ENCODE measurements around the gene LPAR1.

LPAR1 gene, protein sequence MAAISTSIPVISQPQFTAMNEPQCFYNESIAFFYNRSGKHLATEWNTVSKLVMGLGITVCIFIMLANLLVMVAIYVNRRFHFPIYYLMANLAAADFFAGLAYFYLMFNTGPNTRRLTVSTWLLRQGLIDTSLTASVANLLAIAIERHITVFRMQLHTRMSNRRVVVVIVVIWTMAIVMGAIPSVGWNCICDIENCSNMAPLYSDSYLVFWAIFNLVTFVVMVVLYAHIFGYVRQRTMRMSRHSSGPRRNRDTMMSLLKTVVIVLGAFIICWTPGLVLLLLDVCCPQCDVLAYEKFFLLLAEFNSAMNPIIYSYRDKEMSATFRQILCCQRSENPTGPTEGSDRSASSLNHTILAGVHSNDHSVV

DNA sequence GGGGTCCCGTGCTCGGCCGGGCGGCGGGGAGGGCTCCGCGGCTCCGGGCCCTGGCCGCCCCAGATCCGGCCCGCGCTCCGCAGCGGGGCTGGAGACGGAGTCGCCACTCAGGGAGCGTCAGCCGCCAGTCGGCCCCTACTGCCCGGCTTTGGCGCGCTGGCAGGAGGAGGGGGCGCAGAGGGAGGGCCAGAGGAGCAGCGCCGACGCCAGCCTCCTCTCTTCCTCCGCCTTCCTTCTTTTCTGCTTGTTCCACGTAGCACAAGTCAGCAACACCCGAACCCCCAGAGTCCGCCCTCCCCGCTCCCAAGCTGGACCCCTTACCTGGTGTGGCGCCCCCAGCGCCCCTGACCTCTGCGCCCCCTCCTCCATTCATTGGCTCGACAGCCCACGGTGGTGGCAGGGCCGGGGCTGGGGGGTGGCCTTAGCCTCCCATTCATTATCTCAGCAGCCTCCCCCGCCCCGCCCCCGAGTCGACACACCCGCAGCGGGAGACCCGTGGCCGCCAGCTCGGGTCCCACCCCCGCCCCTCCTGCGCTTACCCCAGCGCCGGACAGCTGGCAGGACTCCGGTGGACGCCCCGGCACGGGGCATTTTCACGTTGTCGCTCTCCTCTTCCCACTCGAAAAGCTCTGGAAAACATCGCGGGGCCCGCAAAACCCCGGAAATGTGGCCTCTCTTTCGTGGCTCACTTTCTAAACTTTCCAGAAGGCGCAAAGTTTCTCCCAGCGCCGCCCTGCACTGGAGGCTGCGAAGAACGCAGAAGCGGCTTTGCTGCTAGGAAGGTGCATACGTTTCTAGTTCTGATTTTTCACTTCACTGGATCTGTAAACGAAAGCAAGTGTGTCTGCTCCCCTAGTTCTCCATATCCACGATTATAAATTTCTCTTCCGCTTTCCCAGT, at the start of gene LPAR1:
Gene LPAR1, minus strand, starts transcription at position 140 of the 900 bp plus-strand sequence. CDS start 66,353 bp downstream, outside the sequence.
- in situ Hi-C loops (cut with HindIII; ENCODE audit: low sequenced_read_pairs) = no loop called here
- H3K4me3 ChIP-seq (ENCODE audit: low read depth, low read length) = peak within 1 kb of the TSS; percentile 88
- DNase-seq (ENCODE audit: low read depth) = no peak
- TF ChIP-seq, protein P1, sequence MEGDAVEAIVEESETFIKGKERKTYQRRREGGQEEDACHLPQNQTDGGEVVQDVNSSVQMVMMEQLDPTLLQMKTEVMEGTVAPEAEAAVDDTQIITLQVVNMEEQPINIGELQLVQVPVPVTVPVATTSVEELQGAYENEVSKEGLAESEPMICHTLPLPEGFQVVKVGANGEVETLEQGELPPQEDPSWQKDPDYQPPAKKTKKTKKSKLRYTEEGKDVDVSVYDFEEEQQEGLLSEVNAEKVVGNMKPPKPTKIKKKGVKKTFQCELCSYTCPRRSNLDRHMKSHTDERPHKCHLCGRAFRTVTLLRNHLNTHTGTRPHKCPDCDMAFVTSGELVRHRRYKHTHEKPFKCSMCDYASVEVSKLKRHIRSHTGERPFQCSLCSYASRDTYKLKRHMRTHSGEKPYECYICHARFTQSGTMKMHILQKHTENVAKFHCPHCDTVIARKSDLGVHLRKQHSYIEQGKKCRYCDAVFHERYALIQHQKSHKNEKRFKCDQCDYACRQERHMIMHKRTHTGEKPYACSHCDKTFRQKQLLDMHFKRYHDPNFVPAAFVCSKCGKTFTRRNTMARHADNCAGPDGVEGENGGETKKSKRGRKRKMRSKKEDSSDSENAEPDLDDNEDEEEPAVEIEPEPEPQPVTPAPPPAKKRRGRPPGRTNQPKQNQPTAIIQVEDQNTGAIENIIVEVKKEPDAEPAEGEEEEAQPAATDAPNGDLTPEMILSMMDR (IDR thresholded peaks at IDR 0.05; ENCODE audit: low read depth, low read length, missing control alignments) = no peak

DNA sequence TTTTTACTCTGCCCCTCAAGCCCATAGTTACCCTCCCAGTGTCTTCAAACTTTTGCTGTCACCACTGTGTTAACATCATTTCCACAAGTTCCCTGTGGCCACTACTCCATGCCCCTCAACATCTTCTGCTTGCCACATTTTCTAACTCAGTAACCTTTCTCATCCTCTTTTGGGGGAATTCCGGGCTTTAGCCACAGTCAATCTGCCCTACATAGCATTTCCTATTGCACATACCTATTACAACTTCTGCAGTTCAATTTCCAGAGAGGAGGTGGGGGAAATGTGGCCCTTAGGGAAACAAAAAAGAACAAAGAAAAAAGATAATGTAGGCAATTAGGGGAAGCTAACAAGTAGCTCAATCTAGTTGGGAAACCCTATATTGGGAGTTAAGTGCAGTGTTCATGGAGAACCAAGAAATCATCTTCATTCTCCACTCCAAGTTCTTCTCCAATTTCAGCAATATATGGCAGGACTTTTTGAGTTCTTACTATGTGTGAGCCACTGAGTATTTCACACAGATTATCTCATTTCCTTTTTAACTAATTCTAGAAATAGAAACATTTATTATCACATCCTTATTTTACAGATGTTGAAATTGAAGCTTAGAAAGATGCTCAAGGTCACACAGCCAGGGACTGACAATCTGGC, 40.2 kb upstream of the LPAR1 start:
- in situ Hi-C loops (cut with HindIII; ENCODE audit: low sequenced_read_pairs) = no loop called here
- H3K4me3 ChIP-seq (ENCODE audit: low read depth, low read length) = no peak overlapping the region
- TF ChIP-seq, protein P1 (IDR thresholded peaks at IDR 0.05; ENCODE audit: low read depth, low read length, missing control alignments) = no peak
- DNase-seq (ENCODE audit: low read depth) = no peak

DNA sequence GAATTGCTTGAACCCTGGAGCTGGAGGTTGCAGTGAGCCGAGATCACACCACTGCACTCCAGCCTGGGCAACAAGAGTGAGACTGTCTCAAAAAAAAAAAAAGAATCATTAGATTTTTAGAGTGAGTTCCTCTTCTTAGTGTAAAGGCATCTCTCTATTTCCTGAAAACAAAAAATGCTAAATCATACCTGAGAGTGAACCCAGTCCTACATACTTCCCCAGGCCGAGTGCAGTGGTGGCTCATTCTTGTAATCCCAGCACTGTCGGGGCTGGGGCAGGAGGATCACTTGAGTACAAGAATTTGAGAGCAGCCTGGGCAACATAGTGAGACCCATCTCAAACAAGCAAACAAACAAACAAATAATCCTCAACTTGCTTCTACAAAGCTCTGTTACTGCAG, 38.2 kb upstream of the LPAR1 start:
- in situ Hi-C loops (cut with HindIII; ENCODE audit: low sequenced_read_pairs) = no loop called here

DNA sequence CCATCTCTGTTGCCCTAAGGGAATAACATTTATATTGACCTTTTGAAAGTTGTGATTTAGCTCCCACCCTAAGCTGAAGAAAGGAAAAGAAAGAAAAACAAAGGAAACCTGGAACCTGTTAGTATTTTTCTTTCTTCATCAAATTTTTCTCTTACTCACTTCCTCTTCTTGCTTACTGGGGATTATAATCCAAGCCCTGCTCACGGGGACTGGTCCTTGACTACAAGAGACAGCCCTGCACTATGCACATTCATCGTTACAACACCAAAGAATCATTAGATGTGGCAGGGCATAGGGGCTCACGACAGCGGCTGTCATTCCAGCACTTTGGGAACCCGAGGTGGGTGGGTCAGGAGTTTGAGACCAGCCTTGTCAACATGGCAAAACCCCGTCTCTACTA, 37.8 kb upstream of the LPAR1 start:
- in situ Hi-C loops (cut with HindIII; ENCODE audit: low sequenced_read_pairs) = no loop called here
- no peak overlapping the region for H3K4me3 ChIP-seq (ENCODE audit: low read depth, low read length)
- TF ChIP-seq, protein P1 (IDR thresholded peaks at IDR 0.05; ENCODE audit: low read depth, low read length, missing control alignments) = no peak
- DNase-seq (ENCODE audit: low read depth) = no peak

More for the DNA sequence above, 38.2 kb upstream of the LPAR1 start:
- TF ChIP-seq, protein P1 (IDR thresholded peaks at IDR 0.05; ENCODE audit: low read depth, low read length, missing control alignments) = no peak
- no peak for DNase-seq (ENCODE audit: low read depth)
- H3K4me3 ChIP-seq (ENCODE audit: low read depth, low read length) = no peak overlapping the region

DNA sequence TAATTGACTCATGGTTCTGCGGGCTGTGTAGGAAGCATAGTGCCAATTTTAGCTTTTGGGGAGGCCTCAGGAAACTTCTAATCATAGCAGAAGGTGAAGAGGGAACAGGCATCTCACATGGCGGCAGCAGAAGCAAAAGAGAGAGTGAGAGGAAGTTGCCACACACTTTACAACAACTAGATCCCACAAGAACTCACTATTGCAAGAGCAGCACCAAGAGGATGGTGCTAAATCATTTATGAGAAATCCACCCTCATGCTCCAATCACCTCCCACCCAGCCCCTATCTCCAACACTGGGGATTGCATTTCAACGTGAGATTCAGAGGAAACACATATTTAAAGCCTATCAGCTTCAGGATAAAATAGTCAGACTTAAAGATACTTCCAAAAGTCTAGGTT, 36.1 kb upstream of the LPAR1 start:
- in situ Hi-C loops (cut with HindIII; ENCODE audit: low sequenced_read_pairs) = no loop called here
- H3K4me3 ChIP-seq (ENCODE audit: low read depth, low read length) = no peak overlapping the region
- DNase-seq (ENCODE audit: low read depth) = no peak
- TF ChIP-seq, protein P1 (IDR thresholded peaks at IDR 0.05; ENCODE audit: low read depth, low read length, missing control alignments) = no peak

DNA sequence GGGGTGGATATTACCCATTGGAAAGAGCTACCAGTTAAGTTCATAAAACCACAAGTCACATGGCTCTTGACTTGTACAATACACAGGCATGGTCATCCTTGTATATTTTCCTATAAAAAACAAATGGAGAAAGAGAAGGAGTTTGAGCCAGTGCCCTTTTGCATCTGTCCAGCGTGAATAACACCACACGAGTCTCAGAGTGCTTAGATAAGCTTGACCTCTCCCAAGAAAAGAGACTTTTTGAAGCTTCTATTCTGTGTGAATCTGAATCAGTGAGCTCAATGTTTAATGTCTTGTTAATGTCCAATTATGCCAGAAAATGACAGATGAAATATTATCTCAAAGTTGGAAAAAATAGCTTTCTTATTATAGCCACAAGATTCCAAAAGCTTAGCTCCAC, 30.9 kb upstream of the LPAR1 start:
- H3K4me3 ChIP-seq (ENCODE audit: low read depth, low read length) = no peak overlapping the region
- in situ Hi-C loops (cut with HindIII; ENCODE audit: low sequenced_read_pairs) = no loop called here
- DNase-seq (ENCODE audit: low read depth) = no peak
- TF ChIP-seq, protein P1 (IDR thresholded peaks at IDR 0.05; ENCODE audit: low read depth, low read length, missing control alignments) = no peak

Data from astrocyte of the cerebellum (primary cell).